Sciatic nerve (tissue), 2 donors: ENCODE results near the gene LRBA. TPM values are rescaled to one million over a fixed set of nuclear protein-coding genes. Genes with fewer than 3 reads are reported as not detected.

Experiments
- ATAC-seq: fragments of 200-7000 bp; cut with Tn5 transposase; one replicate; pipeline ENCODE4 v1.9.1; 2020; ENCODE audit warnings: mild to moderate bottlenecking, moderate library complexity
- DNase-seq: peaks from one replicate; pipeline ENCODE4 v3.0.0-alpha.2; 2020; ENCODE audit warnings: low spot score
- intact Hi-C: fragments of 100-400 bp; cut with DNase I; formaldehyde crosslinking; loops from one replicate; pipeline ENCODE4 v1.14.2; 2022
- total RNA-seq: library from RNA; stranded (reverse); fragmentation: NEBNext Ultra II Directional; extraction: Animal tissue kit (Norgen Biotek cat#: 25700); gene quantifications from one replicate; pipeline ENCODE4 v1.2.1, GENCODE V29; 2021
- donor health status: DM: no; HTN: no; CAD: no.
- donor health status: DM: no; HTN: no; CAD: no.

LRBA gene
- total RNA-seq, 1 donor from 2014 or later, result 34.5 TPM

DNA sequence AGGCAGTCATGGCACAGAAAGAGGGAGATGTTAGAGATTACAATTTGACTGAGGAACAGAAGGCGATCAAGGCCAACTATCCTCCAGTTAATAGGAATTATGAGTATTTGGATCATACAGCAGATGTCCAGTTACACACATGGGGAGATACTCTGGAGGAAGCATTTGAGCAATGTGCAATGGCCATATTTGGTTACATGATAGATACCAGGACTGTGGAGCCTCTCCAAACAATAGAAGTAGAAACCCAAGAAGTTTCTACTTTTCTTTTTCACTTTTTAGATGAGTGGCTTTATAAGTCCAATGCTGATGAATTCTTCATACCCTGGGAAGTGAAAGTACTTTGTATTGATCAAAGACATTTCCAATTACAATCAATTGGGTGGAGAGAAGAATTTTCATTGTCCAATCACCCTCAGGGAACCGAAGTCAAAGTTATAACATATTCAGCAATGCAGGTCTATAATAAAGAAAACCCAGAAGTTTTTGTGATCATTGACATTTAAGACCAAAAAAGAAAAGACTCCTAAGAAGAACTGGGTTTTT lies 294.0 kb downstream of the LRBA start:
- DNase-seq, result no peak
- intact Hi-C loops, result no loop called here
- no peak for ATAC-seq

DNA sequence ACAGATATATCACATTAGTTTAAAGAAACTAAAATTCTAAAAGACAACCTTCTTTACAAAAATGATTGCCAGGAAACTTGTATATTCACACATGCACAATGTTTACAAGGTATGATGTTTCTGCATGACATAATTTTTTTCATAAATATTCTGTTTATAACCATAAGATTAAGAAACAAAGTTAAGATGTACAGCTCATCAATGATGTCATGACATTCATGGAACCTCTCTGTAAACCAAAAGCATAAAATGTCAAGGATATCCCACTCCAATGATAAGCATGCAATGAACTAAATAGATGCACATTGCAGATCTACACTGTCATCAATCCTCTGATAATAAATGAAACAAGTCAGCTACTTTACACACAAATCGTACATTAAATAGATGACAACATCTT lies 297.1 kb downstream of the LRBA start:
- ATAC-seq, result no peak
- DNase-seq, result no peak
- intact Hi-C loops, result no loop called here

DNA sequence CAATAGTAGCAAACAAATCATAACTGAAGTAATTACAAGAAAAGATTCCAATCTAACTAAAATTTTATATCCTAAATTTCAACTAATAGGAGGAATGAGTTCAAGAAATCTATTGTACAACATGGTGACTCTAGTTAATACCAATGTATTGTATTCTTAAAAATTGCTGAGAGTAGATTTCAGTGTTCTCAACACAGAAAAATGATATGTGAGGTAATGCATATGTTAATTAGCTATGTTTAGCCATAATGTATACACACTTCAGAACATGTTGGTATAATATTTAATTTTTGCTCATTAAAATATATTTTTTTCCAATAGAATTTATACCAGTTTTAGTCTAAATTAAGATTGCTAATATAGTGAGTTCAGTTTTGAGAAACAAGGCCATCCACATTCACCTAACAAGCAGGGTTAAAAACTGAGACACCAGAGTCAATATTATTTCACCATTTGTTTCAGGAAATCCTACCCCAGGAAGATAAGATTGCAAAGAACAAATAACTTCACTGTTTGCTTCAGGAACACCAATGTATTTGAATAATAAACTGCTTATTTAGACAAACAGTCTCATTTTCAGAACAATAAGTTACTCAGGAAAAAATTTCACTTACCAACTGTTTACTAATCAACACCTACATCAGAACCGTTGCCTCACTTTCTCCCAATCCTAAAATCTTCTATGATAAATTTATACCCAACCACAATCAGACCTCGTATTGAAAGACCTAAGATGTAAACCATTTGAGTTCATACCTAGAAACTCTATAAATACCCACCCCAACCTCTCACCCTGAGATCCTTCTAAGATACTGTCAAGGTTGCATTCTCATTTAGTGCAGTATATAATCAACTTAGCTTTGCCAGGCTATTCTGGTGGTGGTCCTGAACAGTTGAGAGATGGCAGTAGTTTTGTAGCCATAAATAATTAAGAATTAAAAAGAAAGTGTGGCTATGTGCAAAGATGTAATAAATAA lies 300.3 kb downstream of the LRBA start:
- intact Hi-C loops, result no loop called here
- no peak for DNase-seq
- ATAC-seq, result no peak

DNA sequence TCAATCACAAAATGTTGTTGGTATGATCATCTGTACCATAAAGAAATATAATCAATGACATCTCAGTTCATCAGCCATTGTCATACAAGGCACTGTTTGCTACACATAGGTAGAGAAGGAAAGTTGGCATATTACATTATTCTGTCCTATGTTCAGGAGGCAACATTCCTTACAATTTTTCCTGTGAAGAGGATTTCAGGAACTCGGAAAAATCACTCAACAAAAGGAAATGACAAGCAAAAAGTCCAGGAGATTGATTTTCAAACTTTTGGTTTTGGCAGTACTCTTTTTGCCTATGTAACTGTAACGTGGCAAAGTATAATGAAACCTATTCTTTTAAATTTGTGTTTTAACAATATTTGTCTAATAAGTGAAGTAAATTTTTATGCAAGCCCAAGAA lies 301.8 kb downstream of the LRBA start:
- ATAC-seq (no peak), DNase-seq (no peak)
- intact Hi-C loops, result no loop called here

DNA sequence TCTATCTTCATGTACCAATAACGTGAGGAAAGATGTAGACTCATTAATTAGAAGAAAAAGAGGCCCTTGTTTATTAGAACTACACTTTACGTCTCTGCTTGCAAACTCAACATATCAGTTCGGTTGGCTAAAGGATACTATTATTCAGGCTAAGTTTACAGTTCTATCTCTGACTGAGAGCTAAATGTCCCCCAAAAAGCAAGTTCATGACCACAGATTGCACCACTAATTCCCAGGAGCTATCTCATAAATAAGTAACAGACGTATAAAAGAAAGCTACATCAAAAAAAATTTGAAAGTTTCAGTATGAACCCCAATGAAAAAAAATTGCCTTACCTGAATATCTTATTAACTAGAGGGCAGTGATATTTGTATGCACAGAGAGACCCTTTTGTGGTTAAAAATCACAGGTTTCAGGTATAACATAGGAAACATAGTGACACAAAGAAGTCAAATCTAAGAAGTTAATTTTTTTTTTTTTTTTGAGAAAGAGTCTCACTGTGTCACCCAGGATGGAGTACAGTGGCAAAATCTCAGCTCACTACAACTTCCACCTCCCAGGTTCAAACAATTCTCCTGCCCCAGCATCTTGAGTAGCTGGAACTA lies 304.2 kb downstream of the LRBA start:
- DNase-seq, result no peak
- intact Hi-C loops, result no loop called here
- ATAC-seq, result no peak

DNA sequence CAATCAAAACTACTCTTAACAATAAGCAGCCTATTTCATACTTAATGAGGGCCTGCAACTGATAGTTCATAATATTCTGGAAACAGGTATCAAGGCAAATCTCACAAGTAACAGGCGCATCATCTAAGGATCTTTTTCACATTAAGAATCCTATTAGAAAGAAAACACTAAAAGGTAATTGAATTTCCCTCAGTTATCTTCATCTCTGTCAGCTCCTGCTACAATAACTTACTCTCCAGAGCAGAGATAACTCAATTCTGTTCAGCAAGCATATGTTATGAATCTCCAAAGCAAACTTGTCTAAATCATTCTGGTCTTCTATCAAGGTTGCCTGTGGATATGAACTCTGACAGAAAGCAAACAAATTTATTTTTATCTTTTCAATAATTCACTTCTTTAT lies 307.1 kb downstream of the LRBA start:
- DNase-seq, result no peak
- intact Hi-C loops, result no loop called here
- ATAC-seq, result no peak

DNA sequence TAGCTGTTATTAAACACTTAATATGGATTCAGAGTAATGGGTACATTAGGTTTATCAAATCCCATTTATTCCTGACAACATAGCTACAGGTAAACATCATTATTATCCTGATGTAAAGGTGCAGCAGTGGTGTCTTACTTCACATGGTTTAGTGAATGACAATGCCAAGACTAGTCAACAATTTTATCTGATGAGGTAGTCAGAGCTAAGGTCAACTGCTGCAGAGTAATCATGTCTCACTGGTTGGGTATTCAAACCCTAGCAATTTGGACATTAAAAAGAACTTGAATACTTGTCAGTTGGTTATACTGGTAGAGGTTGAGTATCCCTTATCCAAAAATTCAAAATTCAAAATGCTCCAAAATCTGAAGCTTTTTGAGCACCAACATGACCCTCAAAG lies 315.5 kb downstream of the LRBA start:
- ATAC-seq (no peak), DNase-seq (no peak)
- intact Hi-C loops, result no loop called here

DNA sequence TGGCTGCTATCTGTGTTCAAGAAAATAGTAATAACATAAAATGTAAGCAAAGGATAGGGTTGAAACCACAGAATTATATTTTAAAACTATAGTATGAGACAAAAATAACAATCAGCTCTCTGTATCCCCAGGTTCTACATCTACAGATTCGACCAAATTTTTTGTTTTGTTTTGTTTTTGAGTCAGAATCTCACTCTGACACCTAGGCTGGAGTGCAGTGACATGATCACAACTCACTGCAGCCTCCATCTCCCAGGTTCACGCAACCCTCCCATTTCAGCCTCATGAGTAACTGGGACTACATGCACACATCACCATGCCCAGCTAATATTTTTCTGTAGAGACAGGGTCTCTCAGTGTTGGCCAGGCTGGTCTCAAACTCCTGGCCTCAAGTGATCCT lies 319.9 kb downstream of the LRBA start:
- intact Hi-C loops, result no loop called here
- ATAC-seq, result no peak
- no peak for DNase-seq

DNA sequence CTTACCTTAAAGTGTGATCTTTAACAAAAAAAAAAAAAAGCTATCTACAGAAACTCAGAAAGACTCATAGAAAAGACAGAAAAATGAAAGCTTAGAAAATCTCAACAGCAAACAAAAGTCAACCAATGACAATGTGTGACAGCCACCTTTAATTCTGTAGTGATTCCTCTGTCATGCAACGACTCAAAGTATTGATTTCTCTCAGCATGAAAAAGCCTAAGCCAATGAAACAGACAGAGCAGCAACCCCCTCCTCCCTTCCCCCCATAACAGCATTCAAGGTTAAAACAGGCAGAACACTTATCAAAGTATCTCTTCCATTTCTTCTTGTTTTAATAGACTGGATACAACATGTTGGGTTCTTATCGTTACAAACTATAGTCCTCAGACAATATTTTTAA lies 320.6 kb downstream of the LRBA start:
- intact Hi-C loops, result no loop called here
- no peak for ATAC-seq

DNA sequence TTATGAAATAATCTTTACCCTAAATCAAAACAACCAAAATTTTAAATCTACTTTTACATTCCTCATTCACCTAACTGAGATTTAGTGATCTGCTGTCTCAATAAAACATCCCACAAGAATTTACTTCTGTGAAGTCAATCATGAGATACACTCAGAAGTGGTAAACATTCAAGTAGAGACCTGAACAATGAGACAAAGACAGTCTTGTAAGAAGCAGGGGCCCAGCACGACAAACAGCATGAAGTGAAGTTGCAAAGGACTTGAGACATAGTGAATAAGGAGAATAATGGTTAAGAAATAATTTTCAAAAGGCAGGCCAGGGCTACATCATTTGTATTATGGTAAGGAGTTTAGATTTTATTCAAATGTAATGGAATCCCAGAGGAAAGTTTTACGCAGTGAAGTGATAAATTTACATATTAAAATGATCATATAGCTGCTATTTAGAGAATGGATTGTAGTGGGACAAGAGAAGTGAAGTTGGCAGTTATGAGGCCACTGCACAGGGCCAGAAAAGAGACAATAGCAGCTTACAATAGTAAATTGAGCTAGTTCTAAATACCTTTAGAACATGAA lies 331.2 kb downstream of the LRBA start:
- ATAC-seq, result no peak
- DNase-seq, result no peak
- intact Hi-C loops, result no loop called here

More for the DNA sequence above, 320.6 kb downstream of the LRBA start:
- DNase-seq, result no peak

DNA sequence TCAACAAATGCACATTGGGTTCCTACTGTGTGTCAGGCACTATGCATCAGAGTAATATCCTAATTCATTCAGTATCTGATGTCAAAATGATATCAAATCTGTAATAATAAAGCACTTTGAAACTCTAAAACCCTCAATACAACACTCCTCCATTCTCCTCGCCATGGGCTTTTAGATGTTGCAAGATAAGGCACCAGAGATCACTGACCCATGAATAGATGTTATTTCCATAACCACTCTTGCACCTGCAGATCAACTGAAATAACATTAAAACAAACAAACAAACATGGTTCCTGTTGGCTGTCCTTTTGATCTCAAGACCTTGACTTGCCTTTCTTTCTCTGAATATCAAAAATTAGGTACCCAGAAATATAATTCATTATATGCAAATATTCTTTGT lies 333.0 kb downstream of the LRBA start:
- DNase-seq (no peak), ATAC-seq (no peak)
- intact Hi-C loops, result no loop called here

DNA sequence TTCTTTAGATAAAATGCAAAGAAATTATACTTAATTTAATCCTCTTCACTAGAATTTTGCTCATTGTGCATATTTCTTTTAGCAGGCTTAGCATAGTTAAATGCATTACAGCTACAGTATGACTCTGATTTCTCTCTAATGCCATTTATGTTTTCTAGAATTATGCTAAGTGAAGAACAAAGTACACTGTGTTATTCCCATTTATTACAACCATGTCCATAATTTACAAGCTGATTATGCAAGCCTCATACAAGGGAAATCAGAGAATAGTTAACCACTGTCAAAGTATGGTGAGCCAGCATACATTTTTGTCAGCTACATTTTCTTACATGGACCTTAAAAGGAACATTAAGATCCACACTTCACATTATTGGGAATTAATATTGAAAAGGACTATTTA lies 334.0 kb downstream of the LRBA start:
- no peak for ATAC-seq
- intact Hi-C loops, result no loop called here
- DNase-seq, result no peak

DNA sequence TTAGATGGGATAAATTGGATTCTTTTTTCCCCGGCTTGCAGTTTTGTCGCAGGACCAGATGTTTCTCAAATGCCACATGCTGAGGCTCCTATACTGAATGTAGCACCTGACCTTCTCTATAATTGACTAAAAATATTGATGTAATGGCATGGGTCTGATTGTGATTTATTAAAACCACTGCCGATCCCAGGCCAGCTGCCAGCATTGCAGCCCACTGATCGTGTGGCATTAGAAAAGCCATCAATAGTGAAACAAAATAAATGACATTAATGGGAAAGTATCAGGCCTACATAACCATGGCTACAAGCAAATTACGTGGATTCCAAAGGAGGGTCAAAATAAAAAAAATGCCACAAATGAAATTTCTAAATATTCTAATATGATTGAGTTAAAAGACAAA lies 334.4 kb downstream of the LRBA start:
- intact Hi-C loops, result no loop called here
- DNase-seq, result no peak
- no peak for ATAC-seq

DNA sequence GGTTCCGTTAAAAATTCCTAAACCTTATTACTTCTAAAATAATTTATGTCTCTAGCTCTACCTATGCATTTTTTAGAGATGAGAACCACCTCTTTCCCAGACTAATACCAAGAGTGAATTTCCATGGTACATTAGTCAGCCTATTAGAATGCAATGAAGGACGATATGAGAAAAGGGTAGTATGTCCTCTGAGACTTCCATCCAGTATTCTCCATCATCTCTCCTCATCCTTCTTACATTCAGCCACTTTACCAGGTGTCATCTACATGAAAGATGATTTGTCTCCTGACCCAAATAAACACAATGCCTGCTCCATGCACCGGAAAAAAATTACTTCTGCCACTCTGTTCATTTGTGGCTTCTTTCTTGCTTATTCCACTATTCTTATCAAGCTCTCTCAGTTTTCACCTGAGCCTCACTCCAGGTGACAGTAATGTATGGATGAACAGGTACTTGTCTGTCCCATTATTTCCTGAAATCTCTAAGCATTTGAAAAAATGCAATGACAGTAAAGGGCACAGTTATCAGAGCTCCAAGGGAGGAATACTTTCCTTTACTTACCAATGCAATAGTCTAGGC lies 335.2 kb downstream of the LRBA start:
- DNase-seq (no peak), ATAC-seq (no peak)
- intact Hi-C loops, result no loop called here

DNA sequence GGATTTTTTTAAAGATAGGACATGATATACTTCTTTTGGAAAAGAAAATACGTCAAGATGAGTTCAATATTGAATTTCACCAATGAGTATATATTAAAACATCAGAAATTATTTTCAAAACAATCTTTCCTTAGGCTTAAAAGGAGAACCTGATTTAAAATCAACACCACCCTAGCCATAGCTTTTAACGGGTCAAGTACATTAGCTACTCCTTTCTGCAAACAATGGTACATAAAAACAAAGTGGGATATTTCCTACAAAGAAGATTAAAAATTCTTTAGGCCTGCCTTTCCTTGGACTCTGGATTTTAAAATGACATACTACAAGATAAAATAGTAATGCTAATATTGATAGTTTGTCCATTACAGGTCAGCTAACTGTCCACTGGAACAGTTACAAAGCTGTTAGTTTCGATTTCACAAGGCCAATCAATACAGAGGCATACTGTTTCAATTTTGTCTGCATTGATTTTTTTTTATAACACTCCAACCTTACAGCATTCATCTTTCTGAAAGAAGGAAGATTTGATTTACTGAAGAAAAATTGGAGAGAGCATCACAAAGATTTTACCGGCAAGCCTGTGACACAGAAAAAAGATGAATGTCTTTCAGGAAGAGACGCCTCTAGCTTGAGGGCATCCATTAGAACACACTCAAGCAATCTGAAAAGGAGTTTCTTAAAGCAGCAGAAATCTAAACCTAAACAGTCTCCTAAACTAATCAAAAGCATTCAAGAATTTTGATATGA lies 335.9 kb downstream of the LRBA start:
- DNase-seq, result no peak
- no peak for ATAC-seq
- intact Hi-C loops, result no loop called here

DNA sequence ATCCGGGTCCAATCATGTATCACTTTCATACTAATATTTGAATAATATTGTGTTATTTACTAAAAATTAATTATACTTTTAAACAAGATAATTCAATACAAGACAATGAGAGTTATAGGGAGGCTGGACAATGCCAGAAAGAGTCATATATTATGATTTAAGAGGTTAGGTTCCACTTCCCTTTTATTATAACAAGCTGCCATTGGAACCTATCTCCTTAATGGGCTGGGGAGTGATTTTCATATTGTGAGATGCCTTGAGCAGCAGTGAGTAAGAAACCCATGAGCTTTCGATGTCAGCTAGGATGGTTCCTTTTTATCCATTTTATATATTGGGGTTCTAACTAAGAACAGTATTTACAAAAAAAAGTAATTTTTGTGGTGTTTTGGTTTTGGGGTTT lies 341.3 kb downstream of the LRBA start:
- intact Hi-C loops, result no loop called here
- no peak for DNase-seq
- no peak for ATAC-seq

DNA sequence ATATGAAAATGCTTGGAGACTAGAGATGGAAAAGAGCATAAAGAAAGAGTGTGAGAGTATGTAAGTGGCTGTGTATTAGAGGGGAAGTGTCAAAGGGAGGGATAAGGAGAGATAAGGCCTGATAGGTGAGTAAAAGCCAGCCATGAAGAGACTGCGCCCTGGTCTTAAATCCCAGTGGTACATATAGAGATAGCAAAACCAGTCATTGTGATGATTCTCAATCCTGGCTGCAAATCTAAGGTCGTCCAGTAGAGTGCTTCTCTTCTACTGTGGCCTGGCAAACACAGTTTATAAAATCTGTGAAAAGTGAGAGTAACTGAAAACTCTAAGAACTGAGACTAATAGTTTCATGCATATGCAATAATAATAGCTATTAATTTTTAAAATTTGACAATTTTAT lies 346.3 kb downstream of the LRBA start:
- no peak for DNase-seq
- no peak for ATAC-seq
- intact Hi-C loops, result no loop called here

DNA sequence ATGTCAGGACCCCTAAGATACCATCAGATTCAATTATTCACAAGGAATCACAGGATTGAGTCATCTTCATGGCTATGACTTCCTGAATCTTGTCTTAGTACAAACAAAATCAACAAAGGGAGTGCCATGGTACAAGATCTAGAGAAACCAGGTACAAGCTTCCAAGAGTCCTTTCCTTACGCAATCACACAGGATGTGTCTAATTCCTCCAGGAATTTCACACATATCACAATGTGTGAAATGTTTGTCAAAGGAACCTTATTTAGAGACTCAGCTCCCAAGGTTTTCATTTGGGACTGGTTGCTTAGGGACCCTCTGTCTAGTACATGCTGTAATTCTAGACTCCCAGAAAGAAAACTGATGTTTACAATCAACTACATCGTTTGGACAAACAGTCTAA lies 350.1 kb downstream of the LRBA start:
- ATAC-seq (no peak), DNase-seq (no peak)
- intact Hi-C loops, result no loop called here

DNA sequence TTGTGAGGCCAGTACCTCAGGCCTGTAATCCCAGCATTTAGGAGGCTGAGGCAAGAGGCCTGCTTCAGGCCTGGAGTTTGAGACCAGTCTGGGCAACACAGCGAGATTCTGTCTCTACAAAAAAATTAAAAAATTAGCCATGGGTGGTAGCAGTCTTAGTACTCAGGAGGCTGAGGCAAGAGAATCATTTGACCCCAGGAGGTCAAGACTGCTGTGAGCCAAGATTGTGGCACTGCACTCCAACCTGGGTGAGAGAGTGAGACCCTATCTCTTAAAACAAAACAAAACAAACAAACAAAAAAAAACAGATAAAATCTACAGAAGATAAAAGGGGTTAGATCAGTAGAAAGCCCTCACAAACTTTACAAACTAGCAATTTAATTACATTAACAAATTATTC lies 352.4 kb downstream of the LRBA start:
- intact Hi-C loops, result no loop called here
- ATAC-seq (no peak), DNase-seq (no peak)
